Transverse colon (tissue), 4 donors: Measurements from ENCODE around the gene SLC30A1.

Experiments
- CTCF ChIP-seq, 5 experiments: fragments of 200-600 bp in 3 of 5; fragments of 450-650 bp in 2 of 5; sonication (generic) in 3 of 5; IDR thresholded peaks; 1 replicate in 2 of 5; 2 replicates in 3 of 5; pipeline ENCODE4 v1.5.1; 2016 to 2017; ENCODE audit warnings: antibody characterized with exemption in 5 of 5, inconsistent platforms in 3 of 5, mild to moderate bottlenecking in 2 of 5, moderate library complexity in 1 of 5
- EP300 ChIP-seq: sonication (generic); formaldehyde crosslinking; IDR thresholded peaks from one replicate; pipeline ENCODE4 v1.6.1; 2017; ENCODE audit warnings: antibody characterized with exemption, low read depth
- POLR2A ChIP-seq: fragments of 450-650 bp; IDR thresholded peaks from one replicate; pipeline ENCODE4 v1.6.1; 2016; ENCODE audit warnings: antibody characterized with exemption, mild to moderate bottlenecking, moderate library complexity
- POLR2AphosphoS5 ChIP-seq, 3 donors: sonication (generic); formaldehyde crosslinking; IDR thresholded peaks; one replicate each; pipeline ENCODE4 v1.6.1; 2016; ENCODE audit warnings: antibody characterized with exemption in 3 of 3

GRCh38 chr1:211577277-211577818 lies 1.6 kb downstream of the SLC30A1 start:
- no peak for TF ChIP-seq CTCF (IDR thresholded peaks at IDR 0.05)
- TF ChIP-seq POLR2AphosphoS5 (IDR thresholded peaks at IDR 0.05) = no peak
- TF ChIP-seq POLR2A = no peak
- TF ChIP-seq EP300 = no peak
